Measurements from ENCODE around the gene HPCAL1.

Gene HPCAL1

DNA sequence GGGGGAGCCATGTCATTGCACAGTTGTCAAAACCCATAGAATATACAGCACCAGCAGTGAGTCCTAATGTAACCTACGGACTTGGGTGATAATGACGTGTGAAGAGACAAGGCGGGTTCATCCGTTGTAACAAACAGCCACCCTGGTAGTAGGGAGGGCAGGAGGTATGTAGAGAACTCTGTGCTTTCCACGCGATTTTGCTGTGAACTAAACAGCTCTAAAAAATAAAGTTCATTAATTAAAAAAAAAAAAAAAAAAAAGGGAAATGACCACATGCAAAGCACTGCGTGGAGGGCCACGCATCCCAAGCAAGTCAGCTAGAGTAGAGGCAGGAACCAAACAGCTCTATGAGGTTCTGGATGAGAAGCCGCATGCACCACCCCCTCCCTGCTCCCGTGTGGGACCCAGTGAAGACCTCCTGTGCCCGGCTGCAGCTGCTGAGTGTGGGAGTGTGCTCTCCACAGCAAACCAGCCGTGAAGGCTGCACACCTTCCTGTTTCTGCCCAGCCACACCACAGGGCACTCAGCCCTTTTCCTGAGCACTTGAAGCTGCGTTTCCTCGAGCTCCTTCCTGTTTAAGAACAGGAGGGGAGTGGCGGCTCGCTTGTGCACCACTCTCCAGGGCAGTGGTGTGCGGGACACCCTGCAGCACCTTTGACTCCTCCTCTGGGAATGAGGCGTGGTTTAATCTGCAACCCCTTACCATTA is 79.8 kb downstream of the HPCAL1 start:
- DNase-seq (ENCODE audit: low read depth in 2 of 3, low spot score in 1 of 3) = no peak

DNA sequence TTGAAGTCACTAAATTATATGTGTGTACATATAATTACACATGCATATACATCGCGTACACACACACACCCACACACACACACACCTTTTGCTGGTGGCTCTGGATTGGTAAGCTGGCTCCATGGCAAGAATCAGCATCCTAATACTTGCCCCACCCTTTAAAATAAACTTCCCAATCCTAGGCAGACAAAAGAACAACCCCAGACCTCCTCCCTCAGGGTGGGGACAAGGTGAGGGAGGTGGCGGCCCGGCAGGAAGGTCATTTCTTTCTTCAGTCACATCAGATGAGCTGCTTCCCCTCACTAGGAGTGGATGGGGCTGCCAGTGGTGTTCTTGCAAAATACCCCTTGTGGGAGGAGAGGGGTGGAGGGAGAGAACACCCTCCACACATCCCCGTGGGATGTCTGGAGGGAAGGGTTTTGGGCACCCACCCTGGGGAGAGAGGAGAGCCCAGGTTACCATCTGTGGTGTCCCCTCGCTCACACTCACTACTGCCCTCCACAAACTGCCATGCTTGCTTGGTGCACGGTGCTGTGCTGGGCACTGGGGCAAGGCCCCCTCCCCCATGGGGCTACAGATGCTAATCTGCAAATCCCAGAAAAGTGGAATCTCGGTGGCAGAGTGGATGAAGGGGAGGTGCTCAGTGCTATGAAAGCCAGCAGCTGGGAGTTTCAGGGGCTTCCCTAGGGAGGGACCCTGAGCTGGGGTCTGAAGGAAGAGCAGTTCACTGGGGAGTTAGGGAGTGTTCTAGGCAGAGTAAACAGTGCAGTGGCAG is 81.4 kb downstream of the HPCAL1 start:
- DNase-seq (ENCODE audit: low read depth in 2 of 3, low spot score in 1 of 3) = no peak

DNA sequence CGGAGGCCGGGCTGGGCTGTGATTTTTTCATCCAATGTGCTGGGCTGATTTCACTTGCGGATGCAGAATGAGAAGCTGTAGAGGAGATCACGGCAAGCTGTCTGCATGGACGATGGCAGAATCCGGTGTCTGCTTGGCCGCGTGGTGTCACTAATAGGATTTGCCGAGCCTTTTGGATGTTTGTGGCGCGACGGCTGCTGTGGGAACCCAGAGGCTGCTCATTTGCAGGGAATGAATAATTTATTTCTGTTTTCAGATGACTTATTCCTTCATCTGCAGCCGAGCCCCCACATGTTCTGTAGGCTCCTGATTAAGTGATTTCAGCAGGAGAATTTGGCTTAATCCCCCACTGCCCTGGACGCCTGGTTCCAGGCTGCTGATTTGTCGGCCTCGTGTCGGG is 82.8 kb downstream of the HPCAL1 start:
- no peak for DNase-seq (ENCODE audit: low read depth in 2 of 3, low spot score in 1 of 3)

DNA sequence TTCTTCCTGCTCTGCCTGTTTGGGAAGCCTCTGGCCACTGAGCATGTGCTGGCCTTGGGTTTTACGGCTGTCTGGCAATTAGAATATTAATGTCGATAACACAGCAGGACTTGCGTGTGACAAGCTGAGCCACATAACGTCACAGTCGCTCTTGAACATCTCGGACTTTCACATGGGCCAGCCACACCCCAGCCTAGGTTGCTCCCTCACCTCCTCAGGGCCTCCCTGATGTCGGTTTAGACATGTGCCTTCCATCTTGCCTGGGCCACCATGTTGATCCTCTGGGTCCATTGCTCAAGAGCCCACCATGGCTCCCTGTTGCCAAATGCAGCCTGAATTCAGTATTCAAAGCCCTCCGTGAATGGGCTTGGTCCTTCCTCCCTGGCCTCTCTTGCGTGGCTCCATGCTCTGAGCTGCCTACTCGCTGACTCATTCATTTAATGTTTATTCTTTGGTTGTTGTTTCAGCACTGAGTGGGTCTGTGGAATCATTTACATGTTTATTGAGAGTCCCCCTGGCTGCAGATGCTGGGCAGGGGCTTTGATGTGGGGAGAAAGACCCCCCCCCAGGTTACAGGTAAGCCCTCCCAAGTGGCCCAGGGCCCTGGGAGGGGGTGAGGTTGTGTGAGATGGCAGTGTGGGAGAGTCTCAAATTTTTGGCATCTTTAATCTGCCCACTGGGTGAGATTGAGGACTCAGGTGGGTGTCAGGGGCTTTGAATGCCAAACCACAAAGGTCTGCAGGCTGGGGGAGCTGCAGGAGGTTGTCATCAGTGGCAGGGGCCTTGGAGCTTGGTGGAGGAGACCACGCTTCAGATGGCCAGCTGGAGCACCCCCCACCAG is 83.4 kb downstream of the HPCAL1 start:
- DNase-seq (ENCODE audit: low read depth in 2 of 3, low spot score in 1 of 3) = no peak

DNA sequence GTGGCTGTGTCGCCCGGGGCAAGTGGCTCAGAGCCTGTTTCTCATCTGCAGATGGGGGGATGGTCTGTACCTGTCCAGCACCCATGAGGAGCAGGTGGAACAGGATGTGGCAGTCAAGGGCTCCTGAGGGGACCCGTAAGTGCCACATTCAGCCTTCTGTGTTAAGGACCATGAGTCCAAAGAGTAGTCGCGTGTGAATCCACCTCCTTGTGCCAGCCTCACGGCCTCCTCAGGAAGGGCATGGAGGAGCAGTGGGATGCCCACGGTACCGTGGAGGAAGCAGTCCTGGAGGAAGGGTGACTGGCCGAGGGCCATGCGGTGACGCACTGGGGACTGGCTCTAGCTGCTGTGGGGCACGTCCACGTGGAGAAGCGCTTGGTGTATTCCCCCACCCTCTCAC is 84.3 kb downstream of the HPCAL1 start:
- DNase-seq (ENCODE audit: low read depth in 2 of 3, low spot score in 1 of 3) = no peak

DNA sequence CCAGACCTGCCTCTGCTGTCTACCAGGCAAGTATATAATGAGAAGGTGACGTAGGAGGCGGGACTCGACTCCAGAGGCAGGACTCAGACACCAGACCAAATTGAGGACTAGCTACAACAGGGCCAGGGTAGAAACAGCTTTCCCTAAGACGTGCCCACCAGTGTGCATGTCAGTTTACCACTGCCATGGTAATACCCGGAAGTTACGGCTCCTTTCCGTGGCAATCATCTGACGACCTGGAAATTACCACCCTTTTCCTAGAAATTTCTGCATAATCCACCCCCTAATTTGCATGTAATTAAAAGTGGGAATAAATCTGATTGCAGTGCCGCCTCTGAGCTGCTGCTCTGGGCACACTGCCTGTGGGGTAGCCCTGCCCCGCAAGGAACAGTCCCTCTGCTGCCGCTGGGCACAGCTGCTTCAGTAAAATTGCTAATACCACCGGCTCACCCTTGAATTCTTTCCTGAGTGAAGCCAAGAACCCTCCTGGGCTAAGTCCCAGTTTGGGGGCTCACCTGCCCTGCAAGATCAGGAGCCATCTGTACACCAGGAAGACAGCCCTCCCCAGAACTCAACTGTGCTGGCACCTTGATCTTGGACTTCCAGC is 86.4 kb downstream of the HPCAL1 start:
- no peak for DNase-seq (ENCODE audit: low read depth in 2 of 3, low spot score in 1 of 3)

DNA sequence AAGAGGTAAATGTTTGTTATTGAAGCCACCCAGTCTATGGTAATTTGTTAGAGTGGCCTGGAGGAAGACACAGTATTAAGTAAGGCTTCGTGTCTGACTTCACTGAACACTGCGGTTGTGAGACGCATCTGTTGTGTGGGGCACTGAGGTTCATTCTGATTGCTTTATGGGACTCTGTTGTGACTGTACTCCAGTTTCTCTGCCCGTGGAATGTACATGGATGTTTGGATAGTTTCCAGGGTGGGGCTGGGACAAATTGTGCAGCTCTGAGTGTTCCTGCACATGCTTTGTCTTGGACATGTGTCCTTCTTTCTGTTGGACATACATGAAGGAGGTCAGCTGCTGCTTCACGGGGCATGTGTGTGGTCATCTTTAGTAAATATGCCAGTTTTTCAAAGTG is 86.9 kb downstream of the HPCAL1 start:
- no peak for DNase-seq (ENCODE audit: low read depth in 2 of 3, low spot score in 1 of 3)

DNA sequence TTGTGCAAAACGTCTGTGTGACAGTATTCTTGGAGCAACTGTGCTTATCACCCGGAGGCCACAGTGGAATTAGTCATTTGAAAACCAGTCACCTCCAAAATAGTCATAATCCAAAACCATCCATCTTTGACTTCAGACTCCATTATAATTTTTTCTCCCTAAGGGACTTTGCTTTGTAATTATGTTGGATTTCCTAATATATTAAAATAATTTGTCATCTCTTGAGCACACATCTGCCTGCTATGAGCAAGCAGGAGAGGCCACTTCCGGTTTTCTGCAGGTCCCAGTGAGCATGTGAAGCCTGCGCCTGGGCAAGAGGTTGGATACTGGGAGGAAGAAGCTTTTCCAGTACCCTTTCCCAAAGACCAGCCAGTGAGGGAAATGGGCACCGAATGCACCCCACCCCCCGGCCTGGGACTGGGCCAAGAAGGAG is 87.7 kb downstream of the HPCAL1 start:
- no peak for DNase-seq (ENCODE audit: low read depth in 2 of 3, low spot score in 1 of 3)

DNA sequence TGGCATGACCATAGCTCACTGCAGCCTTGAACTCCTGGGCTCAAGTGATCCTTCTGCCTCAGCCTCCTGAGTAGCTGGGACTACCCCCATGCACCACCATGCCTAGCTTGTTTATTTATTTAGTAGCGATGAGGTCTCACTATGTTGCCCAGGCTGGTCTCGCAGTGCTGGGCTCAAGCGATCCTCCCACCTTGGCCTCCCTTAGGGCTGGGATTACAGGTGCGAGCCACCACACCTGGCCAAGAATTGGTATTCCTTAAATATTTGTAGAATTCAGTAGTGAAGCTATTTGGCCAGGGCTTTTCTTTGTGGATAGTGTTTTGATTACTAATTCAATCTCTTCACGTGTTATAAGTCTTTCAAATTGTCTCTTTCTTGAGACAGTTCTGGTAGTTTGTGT is 89.4 kb downstream of the HPCAL1 start:
- DNase-seq (ENCODE audit: low read depth in 2 of 3, low spot score in 1 of 3) = no peak

DNA sequence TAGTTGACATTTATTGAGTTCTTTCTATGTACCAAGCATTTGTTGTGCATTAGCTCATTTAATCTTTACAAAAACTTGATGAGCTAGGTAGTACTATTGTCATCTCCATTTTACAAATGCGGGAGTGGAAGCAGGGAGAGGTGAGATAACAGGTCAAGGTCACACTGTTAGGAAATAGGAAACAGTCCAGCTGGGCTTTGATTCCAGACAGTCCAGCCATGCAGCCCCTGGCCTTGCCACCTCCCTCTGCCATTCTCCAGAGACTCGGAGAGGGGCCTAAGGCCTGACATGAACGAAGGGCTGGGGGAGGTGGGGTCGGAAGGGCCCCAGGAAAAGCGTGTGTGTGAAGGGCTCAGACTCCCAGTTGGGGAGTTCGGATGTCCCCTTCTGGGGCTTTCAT is 89.8 kb downstream of the HPCAL1 start:
- DNase-seq (ENCODE audit: low read depth in 2 of 3, low spot score in 1 of 3) = no peak

DNA sequence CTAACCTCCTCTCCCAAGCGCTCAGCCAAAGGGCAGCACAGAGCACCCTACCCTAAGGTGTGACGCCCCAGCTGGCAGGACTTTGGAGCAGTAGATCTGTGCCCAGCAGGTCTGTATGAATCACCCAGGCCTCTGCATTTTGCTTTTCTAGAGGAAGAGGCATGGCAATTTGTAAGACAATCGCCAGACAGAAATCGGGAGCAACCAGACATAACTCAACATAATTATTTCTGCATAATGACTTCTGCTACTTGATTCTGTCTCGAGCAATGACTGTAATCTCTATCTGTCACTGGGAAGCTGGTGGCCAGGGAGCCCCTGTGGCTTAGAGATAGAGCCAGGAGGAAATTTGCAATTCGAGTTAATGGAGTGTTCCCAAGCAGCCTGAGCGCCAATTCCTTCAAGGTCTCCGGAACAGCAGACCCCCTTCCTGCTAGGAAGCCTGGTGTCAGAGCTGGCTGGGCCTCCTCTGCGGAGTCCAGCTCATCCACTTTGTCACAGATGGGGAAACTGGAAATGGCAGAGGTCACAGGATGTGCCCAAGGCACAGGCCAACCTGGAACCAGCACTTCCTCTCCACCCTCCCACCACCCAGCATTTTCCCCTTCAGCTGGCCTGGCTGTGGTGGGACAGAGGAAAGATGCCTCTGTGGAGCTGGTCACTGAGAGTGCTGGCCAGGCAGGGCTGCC is 90.4 kb downstream of the HPCAL1 start:
- no peak for DNase-seq (ENCODE audit: low read depth in 2 of 3, low spot score in 1 of 3)

DNA sequence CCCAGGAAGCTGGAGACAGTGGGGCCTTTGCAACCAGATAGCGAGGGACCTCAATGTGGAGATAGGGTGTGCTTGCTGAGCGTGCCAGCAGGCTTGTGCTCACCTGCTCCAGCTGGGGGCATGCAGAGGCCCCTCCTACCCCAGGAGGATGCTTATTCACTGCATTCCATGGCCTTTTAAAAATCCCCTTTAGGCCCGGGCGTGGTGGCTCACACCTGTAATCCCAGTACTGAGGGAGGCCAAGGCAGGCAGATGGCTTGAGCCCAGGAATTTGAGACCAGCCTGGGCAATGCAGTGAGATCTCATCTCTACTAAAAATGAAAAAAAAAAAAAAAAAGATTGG is 90.9 kb downstream of the HPCAL1 start:
- DNase-seq (ENCODE audit: low read depth in 2 of 3, low spot score in 1 of 3) = no peak

DNA sequence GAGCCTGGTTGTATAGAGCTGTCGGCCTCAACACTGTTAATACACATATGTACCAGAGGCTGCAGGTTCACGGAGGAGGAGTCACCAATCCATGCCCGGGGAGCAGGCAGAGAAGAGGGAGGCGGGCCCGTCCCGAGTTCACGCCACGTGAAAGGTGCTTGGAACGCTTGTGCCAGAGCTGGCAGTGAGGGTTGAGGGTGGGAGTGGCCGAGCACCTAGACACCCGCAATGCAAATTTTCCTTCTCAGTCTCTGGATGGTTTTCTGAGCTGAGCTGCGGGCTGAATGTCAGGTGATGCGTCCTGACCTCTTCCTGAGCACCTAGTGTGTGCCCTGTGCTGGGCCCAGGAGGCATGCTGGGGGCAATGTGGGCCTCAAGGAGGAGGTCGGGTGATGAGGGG is 93.2 kb downstream of the HPCAL1 start:
- DNase-seq (ENCODE audit: low read depth in 2 of 3, low spot score in 1 of 3) = no peak

DNA sequence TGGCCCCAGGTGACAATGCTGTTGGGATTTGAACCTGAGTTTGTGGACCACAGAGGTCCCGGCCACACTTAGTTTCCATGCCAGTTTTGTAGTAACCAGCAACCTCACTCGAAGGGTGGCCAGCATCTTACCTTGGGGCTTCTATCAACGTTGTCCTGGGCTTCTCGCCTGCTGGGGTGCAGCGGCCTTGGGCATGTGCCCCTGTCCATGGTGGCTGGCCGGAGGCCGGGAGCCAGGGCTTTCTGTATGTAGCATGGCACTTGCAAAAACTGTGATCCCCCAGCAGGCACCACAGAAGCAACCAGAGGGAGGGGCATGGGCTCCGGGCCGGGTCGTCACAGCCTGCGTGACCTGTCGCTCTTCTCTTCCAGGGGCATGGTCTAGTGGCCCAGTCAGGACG is 93.8 kb downstream of the HPCAL1 start:
- no peak for DNase-seq (ENCODE audit: low read depth in 2 of 3, low spot score in 1 of 3)

DNA sequence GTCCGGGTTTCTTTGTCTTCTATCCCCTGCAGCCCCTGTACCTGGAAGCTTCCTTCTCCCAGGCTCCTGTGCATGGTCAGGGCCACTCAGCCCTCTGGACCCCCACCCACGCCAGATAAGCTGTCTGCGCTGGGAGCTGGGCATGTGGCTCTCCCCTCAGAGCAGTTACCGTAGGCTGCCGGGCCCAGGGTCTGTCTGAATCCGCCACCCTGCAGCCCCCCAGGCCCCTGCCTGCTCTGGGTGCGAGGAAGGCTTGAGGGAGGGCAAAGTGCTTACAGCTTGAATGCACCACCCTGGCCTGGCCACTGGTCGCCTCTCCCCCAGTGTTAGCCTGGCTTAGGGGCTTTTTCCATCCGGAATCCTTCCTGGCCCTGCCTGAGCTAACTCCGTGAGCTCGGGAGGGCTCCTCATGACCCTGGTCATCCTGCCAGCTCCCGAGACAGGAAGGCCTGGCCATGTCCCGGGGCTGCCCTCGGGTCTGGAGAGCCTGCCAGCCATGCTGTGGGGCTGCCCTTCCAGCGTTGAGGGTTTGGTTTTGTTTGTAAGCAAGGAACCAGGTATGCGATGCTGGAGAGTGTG is 94.7 kb downstream of the HPCAL1 start:
- DNase-seq (ENCODE audit: low read depth in 2 of 3, low spot score in 1 of 3) = no peak

DNA sequence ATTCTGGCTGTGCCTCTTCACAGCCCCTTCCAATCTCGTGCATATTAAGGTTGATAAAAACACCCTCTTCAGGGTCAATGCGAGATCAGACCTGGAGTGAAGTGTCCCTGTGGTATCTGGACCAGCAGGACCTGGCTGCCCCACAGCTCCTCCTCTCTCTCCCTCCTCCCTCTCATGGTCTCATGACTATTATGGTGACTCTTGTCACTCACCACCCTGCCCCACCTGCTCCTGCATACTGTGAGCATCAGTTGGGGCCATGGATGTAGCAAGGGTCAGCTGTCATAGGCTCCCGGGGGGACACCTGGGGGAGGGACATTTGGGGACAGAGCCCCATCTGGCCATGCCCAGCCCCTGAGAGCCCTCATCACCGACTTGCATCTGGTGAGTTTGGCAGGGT is 95.2 kb downstream of the HPCAL1 start:
- no peak for DNase-seq (ENCODE audit: low read depth in 2 of 3, low spot score in 1 of 3)

DNA sequence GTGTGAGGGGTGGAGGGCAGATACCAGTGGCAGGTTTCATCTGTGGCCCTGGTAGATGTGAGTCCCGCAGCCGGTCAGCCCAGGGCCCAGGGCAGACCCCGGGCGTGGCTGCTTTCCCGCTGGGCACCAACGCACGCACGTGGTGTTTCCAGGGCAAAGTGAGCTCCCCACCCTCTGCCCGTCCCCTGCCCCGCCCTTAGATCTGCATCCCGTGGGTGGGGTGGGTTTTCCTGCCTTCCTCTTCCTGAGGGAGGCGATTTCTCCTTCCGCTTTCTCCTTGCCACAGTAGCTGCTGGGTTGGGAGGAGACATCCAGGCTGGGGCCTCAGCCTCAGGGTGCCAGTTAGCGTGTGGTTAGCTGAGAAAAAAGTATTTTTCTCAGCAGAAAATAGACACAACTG is 95.8 kb downstream of the HPCAL1 start:
- no peak for DNase-seq (ENCODE audit: low read depth in 2 of 3, low spot score in 1 of 3)

DNA sequence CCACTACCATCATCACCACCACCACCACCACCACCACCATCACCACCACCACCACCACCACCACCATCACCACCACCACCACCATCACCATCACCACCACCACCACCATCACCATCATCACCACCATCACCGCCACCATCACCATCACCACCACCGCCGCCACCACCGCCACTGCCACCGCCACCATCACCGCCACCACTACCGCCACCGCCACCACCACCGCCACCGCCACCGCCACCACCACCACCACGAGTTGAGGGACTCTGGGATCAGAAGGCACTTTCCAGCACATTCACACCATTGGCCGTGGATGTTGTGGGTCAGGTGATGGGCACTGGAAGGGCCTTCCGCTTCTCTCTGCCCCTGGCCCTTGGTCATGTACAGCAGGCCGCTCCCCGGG is 96.7 kb downstream of the HPCAL1 start:
- DNase-seq (ENCODE audit: low read depth in 2 of 3, low spot score in 1 of 3) = no peak

DNA sequence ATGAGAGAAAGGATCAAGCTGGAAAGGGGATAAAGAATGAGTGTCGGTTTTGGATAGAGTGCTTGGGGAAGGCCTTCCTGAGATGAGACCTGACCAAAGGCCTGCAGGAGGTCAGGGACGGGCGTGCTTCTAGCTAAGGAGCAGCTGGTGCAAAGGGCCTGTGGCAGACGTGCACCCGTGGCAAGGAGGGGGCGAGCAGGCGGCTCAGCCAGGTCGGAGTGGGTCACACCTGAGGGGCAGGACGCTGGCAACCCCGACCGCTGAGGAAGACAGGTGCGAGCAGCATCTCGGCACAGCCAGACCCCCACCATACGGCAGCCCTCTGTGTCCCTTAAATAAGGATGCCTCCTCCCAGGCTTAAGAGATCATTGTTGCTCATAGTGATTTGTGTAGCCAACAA is 97.3 kb downstream of the HPCAL1 start:
- no peak for DNase-seq (ENCODE audit: low read depth in 2 of 3, low spot score in 1 of 3)

DNA sequence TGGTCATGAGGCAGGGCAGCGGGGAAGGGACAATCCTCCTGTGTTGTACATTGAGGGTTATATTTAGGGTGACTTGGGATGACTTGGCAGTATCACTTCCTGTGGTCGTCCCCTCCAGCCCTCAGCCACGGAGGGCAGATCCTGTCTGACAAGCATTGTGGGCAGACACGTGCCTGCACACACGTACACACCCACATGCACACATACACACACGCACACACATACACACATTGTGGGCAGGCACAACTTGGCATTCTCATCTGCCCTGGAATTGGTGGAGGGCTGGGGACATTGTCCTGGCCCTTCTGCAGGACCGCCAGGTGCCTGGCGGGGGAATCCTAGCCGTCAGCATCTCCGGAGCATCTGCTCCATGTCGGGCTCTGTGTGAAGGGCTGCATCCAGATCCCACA is 97.9 kb downstream of the HPCAL1 start:
- DNase-seq (ENCODE audit: low read depth in 2 of 3, low spot score in 1 of 3) = peak; percentile 27 to 52 (median 50)
